Neural progenitor cell (in vitro differentiated cells): ENCODE results near the gene PPP1R3E.

Experiments
- CTCF ChIP-seq: fragments of 200-600 bp; sonication (generic); IDR thresholded peaks from 2 replicates; pipeline ENCODE4 v1.5.1; 2017; ENCODE audit warnings: antibody characterized with exemption, mild to moderate bottlenecking
- EZH2 ChIP-seq: fragments of 200-600 bp; sonication (generic); IDR thresholded peaks from 2 replicates; pipeline ENCODE4 v1.6.1; 2017; ENCODE audit warnings: antibody characterized with exemption, mild to moderate bottlenecking, moderate library complexity

- TF ChIP-seq CTCF (no peak), EZH2 (no peak)
Measured at GRCh38 chr14:23335623-23336022, 33.0 kb upstream of the PPP1R3E start.
